ENCODE measurements around the gene AMN.

AMN gene

GRCh38 chr14:102898776-102899515 lies 23.5 kb upstream of the AMN start:
- no peak for DNase-seq (ENCODE audit: extremely low read depth in 1 of 2, low read depth in 1 of 2)

GRCh38 chr14:102899516-102899900 lies 23.0 kb upstream of the AMN start:
- DNase-seq (ENCODE audit: extremely low read depth in 1 of 2, low read depth in 1 of 2), result no peak

GRCh38 chr14:102900631-102901571 lies 21.6 kb upstream of the AMN start:
- DNase-seq (ENCODE audit: extremely low read depth in 1 of 2, low read depth in 1 of 2), result no peak

DNA sequence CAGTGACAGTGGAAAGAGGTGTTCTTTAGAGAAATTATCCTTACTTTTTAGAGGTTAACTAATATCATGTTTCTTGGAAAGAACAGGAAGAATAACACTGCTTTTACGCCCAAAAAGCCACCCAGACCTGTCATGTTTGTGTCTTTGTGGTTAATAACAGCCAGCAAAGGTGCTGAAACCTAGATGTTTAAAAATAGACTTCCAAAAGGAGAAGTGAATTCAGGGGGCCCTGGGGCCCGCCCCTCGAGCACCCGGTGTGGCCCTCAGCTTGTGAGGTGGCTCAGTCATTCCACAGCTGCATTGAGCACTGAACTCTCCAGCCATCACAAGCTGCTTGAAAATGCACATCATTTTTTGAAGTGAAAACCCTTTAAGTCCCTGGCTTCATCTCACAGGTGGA lies 20.8 kb upstream of the AMN start:
- no peak for DNase-seq (ENCODE audit: extremely low read depth in 1 of 2, low read depth in 1 of 2)

- no peak for DNase-seq (ENCODE audit: extremely low read depth in 1 of 2, low read depth in 1 of 2)
Measured at GRCh38 chr14:102902086-102902485, 20.4 kb upstream of the AMN start.

GRCh38 chr14:102902523-102903247 lies 19.8 kb upstream of the AMN start:
- DNase-seq (ENCODE audit: extremely low read depth in 1 of 2, low read depth in 1 of 2), result no peak

- no peak for DNase-seq (ENCODE audit: extremely low read depth in 1 of 2, low read depth in 1 of 2)
Measured at GRCh38 chr14:102903248-102903888, 19.1 kb upstream of the AMN start.

DNA sequence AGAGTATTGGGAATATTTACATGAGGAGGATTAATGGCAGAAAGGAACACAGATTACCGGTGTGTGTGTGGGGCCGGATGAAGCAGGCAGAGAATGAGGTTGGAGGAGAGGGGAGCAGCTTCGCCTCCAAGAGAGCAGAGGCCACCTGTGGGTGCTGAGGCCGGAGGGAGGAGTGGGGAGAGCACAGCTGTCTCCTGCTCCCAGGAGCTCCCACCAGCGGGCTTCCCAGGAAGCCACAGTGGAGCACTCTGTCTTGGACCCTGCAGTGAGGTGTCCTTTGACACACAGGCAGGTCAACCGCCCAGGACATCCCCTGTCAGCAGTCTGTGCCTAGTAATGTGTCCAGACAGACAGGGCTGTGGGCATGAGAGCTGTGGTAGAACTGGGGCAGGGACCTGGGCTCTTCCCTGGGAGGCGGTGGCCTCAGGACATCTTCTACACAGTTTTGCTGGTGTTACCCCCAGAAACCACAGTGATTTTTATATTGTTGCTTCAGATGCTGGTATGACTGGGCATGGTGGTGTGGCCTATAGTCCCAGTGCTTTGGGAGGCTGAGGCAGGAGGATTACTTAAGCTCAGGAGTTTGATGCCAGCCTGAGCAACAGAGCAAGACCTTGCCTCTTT lies 18.5 kb upstream of the AMN start:
- no peak for DNase-seq (ENCODE audit: extremely low read depth in 1 of 2, low read depth in 1 of 2)

DNA sequence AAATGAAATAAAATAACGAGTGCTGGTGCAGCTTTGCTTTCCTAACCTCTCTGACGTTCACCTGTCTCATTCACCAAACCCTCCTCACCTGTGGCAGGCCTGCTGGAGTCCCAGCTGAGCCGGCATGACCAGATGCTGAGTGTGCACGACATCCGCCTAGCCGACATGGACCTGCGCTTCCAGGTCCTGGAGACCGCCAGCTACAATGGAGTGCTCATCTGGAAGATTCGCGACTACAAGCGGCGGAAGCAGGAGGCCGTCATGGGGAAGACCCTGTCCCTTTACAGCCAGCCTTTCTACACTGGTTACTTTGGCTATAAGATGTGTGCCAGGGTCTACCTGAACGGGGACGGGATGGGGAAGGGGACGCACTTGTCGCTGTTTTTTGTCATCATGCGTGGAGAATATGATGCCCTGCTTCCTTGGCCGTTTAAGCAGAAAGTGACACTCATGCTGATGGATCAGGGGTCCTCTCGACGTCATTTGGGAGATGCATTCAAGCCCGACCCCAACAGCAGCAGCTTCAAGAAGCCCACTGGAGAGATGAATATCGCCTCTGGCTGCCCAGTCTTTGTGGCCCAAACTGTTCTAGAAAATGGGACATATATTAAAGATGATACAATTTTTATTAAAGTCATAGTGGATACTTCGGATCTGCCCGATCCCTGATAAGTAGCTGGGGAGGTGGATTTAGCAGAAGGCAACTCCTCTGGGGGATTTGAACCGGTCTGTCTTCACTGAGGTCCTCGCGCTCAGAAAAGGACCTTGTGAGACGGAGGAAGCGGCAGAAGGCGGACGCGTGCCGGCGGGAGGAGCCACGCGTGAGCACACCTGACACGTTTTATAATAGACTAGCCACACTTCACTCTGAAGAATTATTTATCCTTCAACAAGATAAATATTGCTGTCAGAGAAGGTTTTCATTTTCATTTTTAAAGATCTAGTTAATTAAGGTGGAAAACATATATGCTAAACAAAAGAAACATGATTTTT lies 17.1 kb upstream of the AMN start:
- DNase-seq (ENCODE audit: extremely low read depth in 1 of 2, low read depth in 1 of 2), result no peak

DNA sequence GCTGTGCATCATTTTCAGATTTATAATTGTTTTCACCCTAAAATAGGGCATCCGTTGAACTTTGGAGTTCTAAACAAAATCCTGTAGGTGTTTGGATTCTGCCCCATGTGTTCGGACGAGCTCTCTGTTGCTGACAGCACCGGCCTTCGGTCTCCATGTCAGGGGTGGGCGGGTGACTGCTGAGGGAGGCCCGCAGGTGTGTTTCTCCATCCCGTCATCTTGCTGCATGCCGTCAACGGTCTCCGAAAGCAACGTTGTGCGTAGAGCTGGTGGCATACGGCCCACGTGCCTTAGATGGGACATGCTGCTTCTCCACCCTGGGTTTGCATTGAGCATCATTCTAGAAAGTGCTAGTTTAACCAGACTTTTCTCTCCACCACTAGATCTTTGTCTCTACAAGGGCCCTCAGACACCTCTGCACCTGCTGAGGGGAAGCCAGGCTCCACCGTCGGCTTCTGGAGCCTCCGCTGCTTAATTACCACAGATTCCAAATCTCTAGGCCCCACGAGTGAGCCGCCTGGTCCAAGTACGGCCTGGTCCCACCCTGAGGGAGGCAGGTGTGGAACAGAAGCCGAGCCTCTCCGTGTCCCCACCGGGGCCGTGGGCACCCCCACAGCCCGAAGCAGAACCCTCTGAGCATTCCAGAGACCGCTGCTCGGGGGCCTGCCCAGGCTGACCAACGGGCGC lies 15.7 kb upstream of the AMN start:
- DNase-seq (ENCODE audit: extremely low read depth in 1 of 2, low read depth in 1 of 2), result no peak

DNA sequence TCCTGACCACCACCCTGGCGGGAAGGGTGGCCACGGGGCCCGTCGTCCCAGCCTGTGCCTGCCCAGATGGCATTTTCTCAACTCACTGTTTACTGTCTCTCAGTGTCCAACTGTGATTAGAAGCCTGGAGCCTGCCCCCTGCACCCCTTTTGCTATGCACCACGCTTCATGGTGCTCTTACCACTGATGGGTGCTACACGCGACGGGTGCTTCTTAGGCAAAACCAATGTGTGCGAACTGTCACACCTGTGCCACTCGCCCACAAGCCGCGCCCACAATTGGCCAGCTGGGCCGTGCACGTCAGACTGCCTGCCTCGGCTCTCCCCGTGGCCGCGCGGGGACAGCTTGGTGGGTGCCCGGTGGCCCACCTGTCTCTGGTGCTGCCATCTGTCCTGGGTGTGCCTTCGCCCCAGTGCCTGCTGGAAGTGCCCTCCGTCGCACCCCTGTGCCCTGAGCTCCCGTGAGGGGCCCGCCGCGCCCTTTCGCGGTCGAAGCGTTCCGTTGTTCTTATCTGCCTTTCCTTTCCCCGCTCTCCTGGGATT lies 15.1 kb upstream of the AMN start:
- DNase-seq (ENCODE audit: extremely low read depth in 1 of 2, low read depth in 1 of 2), result no peak

GRCh38 chr14:102907980-102908730 lies 14.3 kb upstream of the AMN start:
- DNase-seq (ENCODE audit: extremely low read depth in 1 of 2, low read depth in 1 of 2), result no peak

DNA sequence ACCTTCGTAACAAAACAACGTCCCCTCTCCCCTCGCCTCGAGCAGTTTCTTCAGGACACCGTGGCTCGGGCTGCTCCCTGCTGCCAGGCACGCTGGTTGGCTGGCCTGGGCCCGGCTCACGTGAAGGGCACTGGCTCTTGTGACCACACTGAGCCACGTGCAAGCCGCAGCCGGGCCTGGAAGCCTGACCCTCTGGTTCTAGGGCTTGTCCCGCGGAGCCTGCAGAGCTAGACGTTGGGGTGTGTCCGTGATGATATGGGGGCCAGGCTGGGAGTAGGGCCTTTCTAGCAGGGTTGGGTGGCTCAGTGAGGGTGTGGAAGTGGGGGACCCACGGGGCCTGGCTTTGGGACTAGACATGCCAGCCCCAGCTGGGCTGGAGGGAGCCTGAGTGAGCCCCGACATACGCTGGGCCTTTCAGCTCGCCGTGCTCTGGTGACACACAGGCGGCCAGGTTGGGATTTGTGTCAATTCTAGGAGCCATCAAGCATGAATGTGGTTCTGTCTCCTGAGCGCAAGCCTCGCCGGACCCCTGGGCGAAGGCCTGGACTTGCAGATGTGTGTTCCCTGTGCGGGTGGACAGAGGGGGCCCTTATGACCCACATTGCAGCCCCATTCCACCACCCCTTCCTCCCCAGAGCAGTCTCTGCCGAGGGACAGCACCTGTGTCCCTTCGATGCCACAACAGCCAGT lies 13.6 kb upstream of the AMN start:
- DNase-seq (ENCODE audit: extremely low read depth in 1 of 2, low read depth in 1 of 2), result no peak

- no peak for DNase-seq (ENCODE audit: extremely low read depth in 1 of 2, low read depth in 1 of 2)
Measured at GRCh38 chr14:102909462-102909861, 13.0 kb upstream of the AMN start.

DNA sequence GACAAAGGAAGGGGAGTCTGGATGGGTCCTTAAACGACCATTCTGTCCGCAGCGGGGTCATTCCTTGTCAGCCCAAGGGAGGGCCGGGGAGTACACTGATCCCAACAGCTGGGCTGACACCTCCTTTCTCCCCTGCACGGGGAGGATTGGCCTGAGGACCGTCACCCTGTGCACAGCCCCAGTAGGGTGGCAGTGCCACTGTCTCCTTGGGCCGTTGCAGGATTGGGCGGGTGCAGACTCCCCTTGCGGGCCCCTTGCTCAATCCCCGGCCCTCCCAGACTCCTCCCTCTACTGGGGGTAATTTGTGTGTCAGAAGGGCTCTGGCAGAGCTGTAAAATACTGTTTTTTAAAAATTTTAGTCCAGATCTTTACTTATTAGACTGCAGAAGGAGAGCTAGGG lies 12.6 kb upstream of the AMN start:
- no peak for DNase-seq (ENCODE audit: extremely low read depth in 1 of 2, low read depth in 1 of 2)

GRCh38 chr14:102910442-102910841 lies 12.0 kb upstream of the AMN start:
- no peak for DNase-seq (ENCODE audit: extremely low read depth in 1 of 2, low read depth in 1 of 2)

DNA sequence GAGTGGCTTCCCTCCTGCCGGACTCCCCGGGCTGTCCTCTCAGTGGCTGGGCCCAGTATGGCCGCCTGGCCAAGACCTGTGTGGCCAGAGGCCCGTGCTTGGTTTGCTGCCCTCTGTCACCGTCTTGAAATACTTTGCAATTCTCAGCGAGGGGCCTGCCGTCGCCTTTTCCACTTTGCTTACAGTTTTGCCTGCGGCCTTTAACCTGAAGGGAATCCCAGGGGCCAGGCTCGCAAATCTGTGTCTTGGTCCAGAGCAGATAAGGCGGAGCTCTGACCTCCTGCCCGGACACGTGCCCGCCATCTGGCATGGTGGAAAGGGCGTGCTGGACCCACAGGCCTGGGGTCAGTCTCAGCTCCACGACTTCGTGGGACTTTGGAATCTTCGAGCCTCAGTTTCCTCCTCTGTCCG lies 10.9 kb upstream of the AMN start:
- no peak for DNase-seq (ENCODE audit: extremely low read depth in 1 of 2, low read depth in 1 of 2)
